OCI-M1 (cell line): ENCODE data around the gene IQCE.
A peak's percentile ranks its signal among the peaks of the same experiment; 100 is the strongest.

Experiments used
- DNase-seq: peaks from one replicate; lab custom pipeline; 2025; lab: John Stamatoyannopoulos, UW

Gene IQCE

GRCh38 chr7:2649991-2650390, 91.2 kb downstream of the IQCE start:
- no peak for DNase-seq

GRCh38 chr7:2650451-2650850, 91.7 kb downstream of the IQCE start:
- no peak for DNase-seq

GRCh38 chr7:2651336-2651735, 92.6 kb downstream of the IQCE start:
- DNase-seq, result peak; percentile 19

- DNase-seq, result no peak
Measured at GRCh38 chr7:2651847-2652735, 93.3 kb downstream of the IQCE start.

- no peak for DNase-seq
Measured at GRCh38 chr7:2652736-2653060, 93.9 kb downstream of the IQCE start.

GRCh38 chr7:2654059-2654458, 95.3 kb downstream of the IQCE start:
- no peak for DNase-seq

- no peak for DNase-seq
Measured at GRCh38 chr7:2655870-2656614, 97.3 kb downstream of the IQCE start.

- no peak for DNase-seq
Measured at GRCh38 chr7:2657208-2657607, 98.4 kb downstream of the IQCE start.

- no peak for DNase-seq
Measured at GRCh38 chr7:2657920-2658671, 99.3 kb downstream of the IQCE start.

GRCh38 chr7:2658941-2659340, 100.2 kb downstream of the IQCE start:
- DNase-seq, result no peak

GRCh38 chr7:2659556-2660358, 101.0 kb downstream of the IQCE start:
- no peak for DNase-seq

- DNase-seq, result no peak
Measured at GRCh38 chr7:2660359-2661095, 101.7 kb downstream of the IQCE start.

GRCh38 chr7:2661096-2661449, 102.3 kb downstream of the IQCE start:
- no peak for DNase-seq

- DNase-seq, result no peak
Measured at GRCh38 chr7:2661602-2662272, 103.0 kb downstream of the IQCE start.

- DNase-seq, result no peak
Measured at GRCh38 chr7:2662273-2663120, 103.7 kb downstream of the IQCE start.

GRCh38 chr7:2663121-2663886, 104.5 kb downstream of the IQCE start:
- DNase-seq, result no peak

GRCh38 chr7:2663960-2664359, 105.2 kb downstream of the IQCE start:
- no peak for DNase-seq
